ENCODE measurements around the gene GRM7. TPM values are rescaled to one million over a fixed set of nuclear protein-coding genes. Genes with fewer than 3 reads are reported as not detected.
A peak's percentile ranks its signal among the peaks of the same experiment; 100 is the strongest.

Gene GRM7
- polyA plus RNA-seq, 1 donor from 2014 or later, result 23.8 TPM

- H3K9me3 ChIP-seq (ENCODE audit: low read length), result no peaks in the 10 kb centered on the region
- H3K4me3 ChIP-seq (ENCODE audit: low read length), result no peak overlapping the region
- no peak overlapping the region for H2AFZ ChIP-seq (ENCODE audit: low read depth, low read length)
- no peak overlapping the region for H3K27ac ChIP-seq (ENCODE audit: low read length)
- H3K9ac ChIP-seq (ENCODE audit: low read length), result no peak overlapping the region
- H4K20me1 ChIP-seq (ENCODE audit: insufficient read depth), result no peaks in the 10 kb centered on the region
- TF ChIP-seq CTCF (IDR thresholded peaks at IDR 0.05; ENCODE audit: poor library complexity, severe bottlenecking), result no peak
- no peak for TF ChIP-seq REST (IDR thresholded peaks at IDR 0.05; ENCODE audit: borderline replicate concordance)
- TF ChIP-seq EZH2 (IDR thresholded peaks at IDR 0.05; ENCODE audit: borderline replicate concordance, insufficient read depth, low read length, poor library complexity, severe bottlenecking), result no peak
- no peak for TF ChIP-seq MXI1 (conservative IDR thresholded peaks at IDR 0.05; ENCODE audit: poor library complexity, severe bottlenecking)
- H3K79me2 ChIP-seq (replicated peaks; ENCODE audit: insufficient read depth, low read length), result no peaks in the 10 kb centered on the region
- H3K36me3 ChIP-seq (ENCODE audit: insufficient read depth, low read length), result no peaks in the 10 kb centered on the region
- H3K9me2 ChIP-seq (ENCODE audit: insufficient read depth, low read length), result no peaks in the 10 kb centered on the region
- no peak overlapping the region for H3K4me2 ChIP-seq (ENCODE audit: low read length)
- no peaks in the 10 kb centered on the region for H3F3A ChIP-seq (ENCODE audit: insufficient read depth, low read length, poor library complexity, severe bottlenecking)
- no peaks in the 10 kb centered on the region for H3K27me3 ChIP-seq (ENCODE audit: insufficient read depth, low read depth, low read length)
These were observed 684.4 kb downstream of the GRM7 start for GRCh38 chr3:7545334-7545733.

- Histone ChIP-seq H3K4me3 (ENCODE audit: low read length) (no peak overlapping the region), H3K27ac (ENCODE audit: low read length) (no peak overlapping the region), H3K79me2 (replicated peaks; ENCODE audit: insufficient read depth, low read length) (no peaks in the 10 kb centered on the region), H3K27me3 (ENCODE audit: insufficient read depth, low read depth, low read length) (no peaks in the 10 kb centered on the region), H2AFZ (ENCODE audit: low read depth, low read length) (no peak overlapping the region), H4K20me1 (ENCODE audit: insufficient read depth) (no peaks in the 10 kb centered on the region), H3K4me2 (ENCODE audit: low read length) (no peak overlapping the region), H3K9me3 (ENCODE audit: low read length) (no peaks in the 10 kb centered on the region), H3K9me2 (ENCODE audit: insufficient read depth, low read length) (no peaks in the 10 kb centered on the region), H3K9ac (ENCODE audit: low read length) (no peak overlapping the region), H3F3A (ENCODE audit: insufficient read depth, low read length, poor library complexity, severe bottlenecking) (no peaks in the 10 kb centered on the region), H3K36me3 (ENCODE audit: insufficient read depth, low read length) (no peaks in the 10 kb centered on the region)
- no peak for TF ChIP-seq TAF1 (IDR thresholded peaks at IDR 0.05; ENCODE audit: low read depth)
- no peak for TF ChIP-seq REST (IDR thresholded peaks at IDR 0.05; ENCODE audit: borderline replicate concordance)
- TF ChIP-seq EZH2 (IDR thresholded peaks at IDR 0.05; ENCODE audit: borderline replicate concordance, insufficient read depth, low read length, poor library complexity, severe bottlenecking), result no peak
- no peak for TF ChIP-seq MXI1 (conservative IDR thresholded peaks at IDR 0.05; ENCODE audit: poor library complexity, severe bottlenecking)
- TF ChIP-seq POLR2AphosphoS5 (IDR thresholded peaks at IDR 0.05), result no peak
- TF ChIP-seq EP300 (conservative IDR thresholded peaks at IDR 0.05; ENCODE audit: poor library complexity, severe bottlenecking), result no peak
- peak; percentile 47 for TF ChIP-seq RAD21 (conservative IDR thresholded peaks at IDR 0.05)
- peak; percentile 46 for TF ChIP-seq SMC3 (conservative IDR thresholded peaks at IDR 0.05; ENCODE audit: poor library complexity)
- peak; percentile 20 for TF ChIP-seq CTCF (IDR thresholded peaks at IDR 0.05; ENCODE audit: poor library complexity, severe bottlenecking)
These were observed 685.3 kb downstream of the GRM7 start for GRCh38 chr3:7546253-7546652.
